Skin of body (tissue), 1 donor: ENCODE results near the gene HS6ST3. TPM values are rescaled to one million over a fixed set of nuclear protein-coding genes. Genes with fewer than 3 reads are reported as not detected.

Experiments used
- total RNA-seq: library from RNA; depleted of rRNA; stranded (reverse); fragments of >200 nt; gene quantifications from one replicate; pipeline ENCODE4 v1.2.3, GENCODE V29; 2014

HS6ST3 gene
- total RNA-seq, 1 donor from 2014 or later = 1.7 TPM

Other genes with a start within 250 kb of the HS6ST3 start
- 45.5 TPM for gene UGGT2, start 36.7 kb upstream of the HS6ST3 start, total RNA-seq